Smooth muscle cell of the brain vasculature (primary cell): ENCODE data around the gene TBL1X.
"Not testable (repeated sequence)": the region's sequence is repeated elsewhere in the genome, so short reads cannot be mapped to it uniquely, and the experiment has no call there.

Experiments used
- DNase-seq: peaks from one replicate; pipeline ENCODE4 v3.0.0-alpha.2; 2012; ENCODE audit warnings: low read depth, low spot score

The TBL1X gene

DNA sequence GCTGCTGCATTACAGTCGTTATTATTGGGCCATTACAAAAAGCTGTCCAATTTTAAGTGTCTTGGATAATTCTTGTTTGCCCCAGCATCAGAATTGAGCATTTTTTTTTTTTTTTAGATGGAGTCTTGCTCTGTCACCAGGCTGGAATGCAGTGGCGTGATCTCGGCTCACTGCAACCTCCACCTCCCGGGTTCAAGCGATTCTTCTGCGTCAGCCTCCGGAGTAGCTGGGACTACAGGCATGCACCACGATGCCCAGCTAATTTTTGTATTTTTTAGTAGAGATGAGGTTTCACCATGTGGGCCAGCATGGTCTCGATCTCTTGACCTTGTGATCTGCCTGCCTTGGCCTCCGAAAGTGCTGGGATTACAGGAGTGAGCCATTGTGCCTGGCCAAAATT is 71.3 kb downstream of the TBL1X start:
- not testable (repeated sequence) for DNase-seq

DNA sequence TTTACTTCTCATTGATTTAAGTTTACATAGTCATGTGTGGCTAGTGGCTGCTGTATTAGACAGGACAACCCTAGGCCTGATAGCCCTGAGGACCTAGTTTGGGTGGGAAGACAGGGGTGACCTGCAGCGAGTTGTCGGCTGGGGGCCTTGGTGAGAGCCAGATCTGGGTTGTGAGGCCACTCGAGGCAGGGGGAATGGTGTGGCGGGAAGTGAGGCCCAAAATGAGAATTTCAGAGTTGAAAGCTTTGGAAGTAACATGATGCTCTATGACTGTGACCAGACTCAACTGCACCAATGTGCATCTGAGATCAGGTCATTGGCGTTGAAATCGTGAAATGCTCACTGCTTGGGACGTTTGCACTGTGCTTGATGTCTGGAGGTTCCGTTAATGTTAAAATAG is 72.9 kb downstream of the TBL1X start:
- DNase-seq, result no peak

DNA sequence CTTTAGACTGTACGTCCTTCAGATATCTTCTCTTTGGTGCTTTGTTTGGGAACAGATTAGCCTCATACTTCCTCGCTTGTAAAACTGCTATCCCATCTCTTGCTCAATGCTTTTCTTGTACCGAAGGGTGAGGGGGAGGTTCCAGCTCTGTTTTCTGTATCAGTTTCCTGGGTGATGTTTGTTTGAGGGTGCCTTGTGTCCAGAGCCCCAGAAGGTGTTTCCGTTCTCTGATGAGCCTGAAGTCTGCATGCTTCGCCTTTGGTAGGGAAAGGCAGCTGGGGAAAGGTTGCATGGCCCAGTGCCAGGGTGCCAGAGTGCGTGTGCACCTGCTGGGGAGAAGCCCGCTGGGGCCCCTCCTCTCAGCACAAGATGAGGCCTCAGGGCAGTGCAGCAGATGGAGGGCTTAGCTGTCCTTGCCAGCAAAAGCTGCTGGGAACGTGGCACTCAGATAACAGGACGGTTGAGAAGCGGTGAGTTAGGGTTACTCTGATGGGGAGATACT is 73.7 kb downstream of the TBL1X start:
- no peak for DNase-seq

DNA sequence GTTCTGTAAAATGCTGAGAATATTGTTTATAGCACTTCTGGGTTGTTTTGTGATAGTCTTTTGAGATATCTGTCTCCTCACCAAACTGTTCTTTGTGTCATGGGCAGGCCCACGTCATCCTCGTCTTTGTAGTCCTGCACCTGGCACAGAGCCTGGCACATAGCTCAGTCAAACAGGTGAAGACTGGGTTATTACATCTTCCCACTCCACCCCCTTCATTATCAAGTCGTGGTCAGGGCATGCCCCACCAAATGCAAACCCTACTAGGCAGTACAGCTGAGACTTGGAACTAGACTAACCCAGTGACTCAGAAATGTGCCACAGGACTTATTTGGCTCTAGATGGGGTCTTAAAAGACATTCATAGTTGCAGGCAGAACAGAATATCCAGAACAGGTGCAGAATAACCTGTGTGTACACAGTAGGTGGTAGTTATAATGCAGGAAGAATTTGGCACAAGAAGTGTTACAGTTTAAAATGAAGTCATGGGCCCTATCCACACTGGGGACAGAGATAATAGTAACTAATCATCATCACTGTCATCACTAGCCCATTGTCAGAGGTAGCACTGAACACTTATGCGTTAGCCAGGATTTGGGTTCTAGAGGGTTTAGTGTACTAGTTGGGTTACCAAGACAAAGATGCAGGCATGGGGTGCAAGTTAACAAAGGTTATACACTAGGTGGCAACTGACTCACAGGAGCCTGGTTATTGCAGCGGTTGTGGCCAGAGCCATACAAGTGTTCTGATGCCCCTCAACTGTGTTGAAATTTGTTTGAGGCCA is 74.9 kb downstream of the TBL1X start:
- no peak for DNase-seq

DNA sequence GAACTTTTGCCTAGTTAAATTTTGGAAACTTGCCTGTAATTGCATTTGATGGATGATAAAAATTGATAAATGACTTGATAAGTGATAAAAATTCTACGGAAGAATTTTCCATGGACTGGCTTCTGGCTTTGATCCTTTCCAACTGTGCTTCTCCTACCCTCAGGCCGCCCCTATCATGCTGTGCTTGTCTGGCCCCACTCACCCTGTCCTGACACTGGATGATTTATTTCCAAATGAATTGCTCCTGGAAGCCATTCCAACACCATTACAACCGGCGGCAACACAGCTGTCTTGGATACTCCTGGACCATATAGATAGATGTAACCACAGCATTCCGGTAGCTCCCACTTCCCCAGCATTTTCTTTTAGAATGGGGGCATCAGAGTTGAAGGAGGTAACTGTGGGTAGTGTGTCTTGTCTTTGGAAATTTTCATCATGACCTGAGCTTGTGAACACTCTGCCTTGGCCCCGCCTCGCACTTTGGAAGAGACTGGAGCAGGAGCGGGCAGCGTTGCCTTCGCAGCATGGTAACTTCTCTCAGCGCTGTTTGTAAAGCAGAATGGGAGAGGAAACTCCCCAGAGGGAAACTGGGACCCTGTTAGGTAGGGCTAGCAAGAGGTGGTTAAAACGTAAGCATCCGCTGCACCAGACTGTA is 77.4 kb downstream of the TBL1X start:
- DNase-seq, result no peak

GRCh38 chrX:9542761-9543111 is 77.9 kb downstream of the TBL1X start:
- DNase-seq, result no peak

GRCh38 chrX:9555354-9555753 is 90.5 kb downstream of the TBL1X start:
- DNase-seq, result no peak

- no peak for DNase-seq
Observed at GRCh38 chrX:9557091-9557490, 92.2 kb downstream of the TBL1X start.

DNA sequence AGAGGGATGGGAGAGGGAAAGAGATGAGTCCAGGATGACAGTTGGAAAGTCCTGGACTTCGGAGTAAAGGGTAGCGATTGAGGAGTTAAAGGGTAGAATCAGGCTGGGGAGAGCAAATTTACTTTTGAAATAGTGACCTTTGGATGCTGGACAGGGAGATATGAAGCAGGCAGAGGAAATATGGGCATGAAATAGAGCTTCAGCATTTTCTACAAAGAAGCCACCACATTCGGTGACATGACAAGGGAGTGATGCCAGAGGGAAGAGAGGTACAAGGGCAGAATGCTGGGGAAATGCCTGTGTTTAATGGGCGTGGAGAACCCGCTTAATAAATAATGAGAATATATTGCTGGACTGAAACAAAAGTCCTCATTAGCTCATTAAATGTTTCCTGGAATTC is 92.7 kb downstream of the TBL1X start:
- DNase-seq, result no peak

GRCh38 chrX:9558615-9559014 is 93.8 kb downstream of the TBL1X start:
- no peak for DNase-seq

DNA sequence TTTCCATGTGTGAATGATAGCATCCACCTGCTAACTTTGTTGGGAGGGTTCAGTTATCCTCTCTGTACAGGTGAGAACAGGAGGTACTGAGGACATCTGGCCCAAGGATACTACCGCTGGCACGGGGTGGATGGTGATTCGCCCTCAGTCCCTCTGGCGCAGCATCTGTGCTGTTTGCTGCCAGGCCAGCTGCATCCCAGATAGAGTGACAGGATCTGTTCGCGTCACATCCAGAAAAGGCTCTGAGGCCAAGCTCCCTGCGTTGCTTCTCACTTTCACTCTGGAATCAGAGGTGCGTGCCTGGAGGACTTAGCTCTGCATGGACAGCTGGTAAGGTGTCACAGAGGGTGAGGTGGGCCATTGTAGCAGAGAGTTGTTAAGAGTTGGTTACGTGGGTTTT is 95.4 kb downstream of the TBL1X start:
- DNase-seq, result no peak

DNA sequence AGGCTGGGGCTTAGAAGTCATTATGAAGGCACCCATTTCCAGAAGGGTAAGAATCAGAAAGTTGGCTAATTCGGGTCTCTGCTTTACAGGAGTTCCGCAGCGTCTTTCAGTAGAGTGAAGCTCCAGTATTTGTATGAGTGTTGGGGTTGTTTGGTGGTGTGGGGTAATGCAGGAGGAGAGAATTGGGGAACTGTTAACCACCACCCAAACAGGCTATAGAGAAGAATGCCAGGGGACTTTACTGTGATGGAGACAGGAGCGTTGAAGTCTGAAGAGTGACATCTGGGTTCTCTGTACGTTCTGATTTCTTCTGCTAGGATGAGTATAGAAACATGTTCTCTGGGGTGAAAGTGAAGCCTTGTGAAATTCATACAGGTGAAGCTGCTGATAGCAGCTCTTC is 96.3 kb downstream of the TBL1X start:
- no peak for DNase-seq

GRCh38 chrX:9562851-9563250 is 98.0 kb downstream of the TBL1X start:
- DNase-seq, result peak; percentile 20

DNA sequence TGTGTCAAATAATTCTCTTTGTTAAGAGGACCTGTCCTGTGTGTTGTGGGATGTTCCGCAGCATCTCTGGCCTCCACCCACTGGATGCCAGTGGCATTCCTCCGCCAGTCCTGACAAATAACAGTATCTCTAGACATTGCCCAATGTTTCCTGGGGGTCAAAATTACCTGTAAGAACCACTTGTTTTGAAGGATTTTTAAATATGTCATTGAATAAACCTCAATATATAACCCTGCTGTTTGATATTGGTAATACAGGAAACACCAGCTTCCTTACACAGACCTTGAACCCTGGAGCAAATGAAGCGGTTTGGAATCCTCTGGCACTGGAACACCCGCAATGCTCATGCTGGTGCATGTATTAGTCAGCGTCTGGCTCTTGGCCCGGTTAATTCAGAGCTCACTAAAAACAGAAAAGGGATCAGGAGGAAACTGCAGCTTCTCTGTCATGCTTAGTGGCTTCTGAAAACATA is 101.3 kb downstream of the TBL1X start:
- peak; percentile 62 for DNase-seq

DNA sequence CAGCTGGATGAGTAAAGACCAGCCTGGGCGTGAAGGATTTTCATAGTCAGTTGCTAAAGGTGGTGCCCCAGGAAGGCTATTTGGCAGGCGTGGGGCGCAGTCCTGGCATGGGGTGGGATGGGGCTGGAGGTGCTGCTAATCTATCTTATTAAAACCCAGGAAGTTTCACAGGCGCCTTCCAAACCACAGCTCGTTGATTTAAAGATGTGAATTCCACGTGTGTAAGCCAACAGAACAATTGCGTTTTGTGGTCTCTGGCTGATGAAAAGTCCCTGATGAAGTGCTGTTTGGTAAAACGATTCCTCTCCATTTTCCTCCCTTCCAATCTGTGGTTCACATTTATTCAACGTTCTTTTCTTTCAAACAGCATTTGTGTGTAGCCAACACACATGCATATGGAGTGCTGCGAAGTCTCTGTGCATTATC is 105.0 kb downstream of the TBL1X start:
- no peak for DNase-seq

DNA sequence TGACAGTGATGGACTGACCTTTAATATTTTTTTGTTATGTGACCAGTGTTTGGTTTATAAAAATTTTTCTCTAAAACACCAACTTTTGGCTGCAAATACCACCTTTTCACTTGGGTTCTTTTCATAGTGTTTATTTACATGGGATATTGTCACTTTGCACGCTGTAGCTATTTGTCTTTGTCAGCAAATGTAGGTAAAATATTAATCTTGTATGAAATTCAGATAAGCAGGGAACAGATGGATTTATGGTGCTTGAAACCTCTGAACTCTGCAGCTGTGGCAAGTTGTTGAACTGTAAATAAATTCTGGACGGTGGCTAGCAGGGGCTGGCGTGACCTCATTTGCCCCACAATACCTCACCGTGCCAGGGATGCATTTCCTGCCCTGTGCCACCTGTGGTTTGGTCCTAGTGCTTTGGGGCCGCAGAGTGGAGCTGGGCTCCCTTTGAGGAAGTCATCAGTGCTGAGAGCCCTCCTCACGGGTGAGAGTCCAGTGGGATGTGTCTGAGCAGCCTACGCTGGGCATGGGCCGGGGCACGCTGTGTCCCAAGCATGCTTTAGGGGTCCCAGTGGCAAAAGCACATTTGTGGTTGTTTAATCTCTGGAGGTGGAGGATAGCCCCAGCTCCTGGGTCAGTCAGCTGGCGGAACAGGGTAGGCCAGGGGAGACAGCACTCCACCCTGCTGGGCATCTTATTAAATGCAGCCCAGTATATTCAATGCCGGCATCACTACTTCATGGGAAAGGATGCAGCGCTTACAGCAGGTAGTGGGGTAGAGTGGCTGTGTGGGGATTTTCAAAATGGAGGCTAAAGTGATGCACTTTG is 108.6 kb downstream of the TBL1X start:
- DNase-seq, result no peak

DNA sequence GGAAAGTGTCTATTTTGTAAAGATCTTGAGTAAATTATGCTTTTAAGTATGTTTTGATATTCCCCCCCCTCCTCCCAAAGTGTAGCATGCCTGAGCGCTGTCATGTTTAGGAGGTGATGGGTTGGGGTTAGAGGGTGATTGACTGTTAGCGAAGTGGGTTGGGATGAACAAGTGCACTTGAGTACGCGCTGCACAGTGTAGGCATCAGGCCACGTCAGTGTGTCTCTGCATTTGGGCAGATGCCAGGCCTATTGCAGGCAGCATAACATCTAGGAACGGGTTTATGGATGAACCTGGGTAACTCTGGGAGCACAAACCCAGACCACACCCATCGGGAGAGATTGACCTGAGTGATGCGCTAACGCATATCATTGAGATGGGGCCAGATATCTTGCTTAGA is 111.2 kb downstream of the TBL1X start:
- DNase-seq, result no peak

- DNase-seq, result no peak
Observed at GRCh38 chrX:9577555-9577954, 112.7 kb downstream of the TBL1X start.

DNA sequence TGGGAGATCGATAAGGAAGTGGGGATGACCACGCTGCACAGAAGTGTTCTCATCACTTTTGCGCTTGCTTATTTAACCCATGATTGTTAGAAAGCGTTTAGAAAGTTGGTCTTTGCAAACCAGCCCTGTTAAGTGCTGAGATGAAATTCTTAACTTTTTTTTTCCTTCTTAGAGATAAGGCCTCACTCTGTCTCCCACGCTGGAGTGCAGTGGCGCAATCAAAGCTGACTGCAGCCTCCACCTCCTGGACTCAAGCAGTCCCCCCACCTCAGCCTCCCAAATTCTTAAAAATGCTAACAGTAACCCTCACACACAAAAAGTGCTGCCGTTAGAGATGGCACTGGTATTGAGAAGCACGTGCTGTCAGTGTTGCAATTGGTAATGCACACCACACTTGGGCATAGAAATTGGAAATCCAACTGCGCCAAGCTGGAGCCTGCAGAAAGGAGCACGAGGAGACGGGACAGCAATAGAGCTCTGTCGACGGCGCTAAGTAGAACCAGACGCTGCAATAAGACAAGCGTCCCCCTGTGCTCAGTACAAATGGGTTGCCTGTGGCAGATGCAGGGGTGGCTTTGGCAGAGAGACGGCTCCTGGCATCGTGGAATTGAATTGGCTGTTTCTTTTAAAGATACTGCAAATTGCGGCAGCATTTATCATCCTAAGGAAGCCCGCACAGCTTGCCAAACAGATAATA is 113.4 kb downstream of the TBL1X start:
- DNase-seq, result no peak

DNA sequence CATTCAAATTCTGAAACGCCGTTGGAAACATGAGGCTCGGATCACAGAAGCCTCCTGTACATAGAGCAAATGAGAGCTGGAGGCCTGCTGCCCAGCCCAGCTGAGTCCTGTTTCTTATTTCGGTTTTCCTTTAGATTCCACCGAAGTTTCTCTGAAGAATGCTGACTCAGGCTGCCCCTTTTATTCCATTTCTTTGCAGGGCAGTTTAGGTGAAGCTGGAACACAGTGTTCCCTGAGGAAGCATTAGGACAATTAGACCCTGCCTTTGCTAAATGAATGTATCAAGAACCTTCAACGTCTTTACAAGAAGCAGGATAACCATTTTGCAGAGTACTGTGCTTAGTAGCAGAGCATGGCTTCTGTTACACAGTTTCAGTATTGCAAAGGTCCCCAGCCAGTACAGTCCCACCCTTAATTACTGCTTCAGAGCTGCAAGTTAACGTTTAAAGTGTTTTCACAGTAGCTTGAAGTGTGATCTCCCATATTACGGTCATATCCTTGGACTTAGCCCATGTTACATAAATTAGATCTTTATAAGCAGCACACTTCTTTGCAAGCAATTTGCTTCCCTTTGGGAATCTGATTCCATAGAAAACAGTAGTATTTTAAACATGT is 117.0 kb downstream of the TBL1X start:
- DNase-seq, result no peak

GRCh38 chrX:9582956-9583355 is 118.1 kb downstream of the TBL1X start:
- no peak for DNase-seq
